Neural crest cell (in vitro differentiated cells): ENCODE data around the gene HOXC9. TPM values are rescaled to one million over a fixed set of nuclear protein-coding genes. Genes with fewer than 3 reads are reported as not detected.

Experiments
- DNase-seq: peaks from one replicate; pipeline ENCODE4 v3.0.0; 2021; ENCODE audit warnings: low read depth, mixed read lengths, low spot score
- H3K27ac Mint-ChIP-seq: one replicate; pipeline ENCODE4 v1.8.0; 2021; ENCODE audit warnings: mild to moderate bottlenecking, mixed read lengths; ENCODE audit not compliant: unreplicated experiment
- H3K27me3 Mint-ChIP-seq: 2 replicates; pipeline ENCODE4 v1.8.0; 2021; ENCODE audit warnings: low read depth, mild to moderate bottlenecking, mixed read lengths
- H3K36me3 Mint-ChIP-seq: 2 replicates; pipeline ENCODE4 v1.8.0; 2021; ENCODE audit warnings: low read depth, mild to moderate bottlenecking, mixed read lengths
- H3K4me1 Mint-ChIP-seq: 2 replicates; pipeline ENCODE4 v1.8.0; 2021; ENCODE audit warnings: mixed read lengths
- H3K4me3 Mint-ChIP-seq: one replicate; pipeline ENCODE4 v1.8.0; 2021; ENCODE audit warnings: mild to moderate bottlenecking, mixed read lengths
- H3K9me3 Mint-ChIP-seq: 2 replicates; pipeline ENCODE4 v1.8.0; 2021; ENCODE audit warnings: mixed read lengths
- CTCF ChIP-seq: fragments of 200-600 bp; sonication (generic); conservative IDR thresholded peaks from 2 replicates; pipeline ENCODE4 v1.5.0; 2021; ENCODE audit warnings: antibody characterized with exemption, mild to moderate bottlenecking
- total RNA-seq: library from RNA; stranded (reverse); gene quantifications from 2 replicates; pipeline ENCODE4 v1.2.1, GENCODE V29; 2021

Gene HOXC9
- total RNA-seq, 1 donor from 2014 or later = 6.3 TPM

GRCh38 chr12:54024581-54025305, 24.8 kb downstream of the HOXC9 start:
- Mint-ChIP-seq H3K27ac (no peak overlapping the region), H3K27me3 (peaks cover 100% of the 10 kb centered on the region), H3K9me3 (no peaks in the 10 kb centered on the region), H3K4me3 (peak overlapping the region; percentile 71), H3K4me1 (peaks cover 16% of the 10 kb centered on the region), H3K36me3 (peaks cover 3% of the 10 kb centered on the region)
- DNase-seq = no peak
- TF ChIP-seq CTCF = no peak

GRCh38 chr12:54025499-54026405, 25.8 kb downstream of the HOXC9 start:
- Mint-ChIP-seq H3K9me3 (no peaks in the 10 kb centered on the region), H3K4me1 (peaks cover 12% of the 10 kb centered on the region), H3K4me3 (peak overlapping the region; percentile 32), H3K27ac (peak overlapping the region; percentile 14), H3K36me3 (peaks cover 3% of the 10 kb centered on the region), H3K27me3 (peaks cover 100% of the 10 kb centered on the region)
- TF ChIP-seq CTCF = no peak
- no peak for DNase-seq

DNA sequence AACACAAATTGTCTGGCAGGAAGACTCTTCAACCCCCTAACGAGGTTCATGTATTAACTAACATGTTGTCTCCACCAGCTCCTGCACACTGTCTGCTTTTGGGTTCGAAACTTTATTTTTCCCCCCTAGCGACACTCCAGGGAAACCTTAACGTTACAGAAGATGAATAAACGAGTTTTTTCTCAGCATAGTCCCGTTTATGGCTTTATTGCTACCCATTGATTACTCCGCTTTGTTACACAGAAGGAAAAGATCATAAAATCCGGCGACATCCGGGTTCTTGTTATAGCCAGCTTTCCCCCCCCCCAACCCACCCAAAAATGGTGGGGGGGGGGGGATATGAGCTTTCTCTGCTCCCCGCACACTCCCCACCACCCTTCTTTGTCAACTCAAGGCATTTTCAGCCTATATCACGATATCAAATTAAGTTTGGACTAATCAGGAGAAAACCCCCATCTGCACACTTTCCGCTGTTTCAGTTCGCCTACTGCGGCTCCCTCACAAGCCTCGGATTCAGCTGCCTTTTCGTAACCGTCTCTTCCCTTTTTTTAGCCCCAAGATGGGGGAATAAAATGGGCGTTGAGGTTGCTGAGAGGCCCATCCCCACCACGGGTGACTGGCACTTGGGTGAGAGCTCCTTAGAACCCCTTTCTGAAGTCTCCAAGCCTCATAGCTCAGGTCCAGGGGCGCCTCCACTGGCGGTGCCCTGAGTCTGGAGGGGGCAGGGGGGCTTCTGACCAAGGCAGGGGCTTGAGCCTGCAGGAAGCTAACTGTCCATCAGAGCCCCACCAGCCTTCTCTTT, 26.9 kb downstream of the HOXC9 start:
- peaks cover 8% of the 10 kb centered on the region for H3K4me1 Mint-ChIP-seq
- peaks cover 3% of the 10 kb centered on the region for H3K36me3 Mint-ChIP-seq
- H3K9me3 Mint-ChIP-seq = no peaks in the 10 kb centered on the region
- no peak for DNase-seq
- H3K4me3 Mint-ChIP-seq = peak overlapping the region; percentile 75
- TF ChIP-seq CTCF = no peak
- H3K27me3 Mint-ChIP-seq = peaks cover 100% of the 10 kb centered on the region
- no peak overlapping the region for H3K27ac Mint-ChIP-seq

- Mint-ChIP-seq H3K4me3 (peak overlapping the region; percentile 75), H3K9me3 (no peaks in the 10 kb centered on the region), H3K36me3 (peaks cover 3% of the 10 kb centered on the region), H3K27me3 (peaks cover 100% of the 10 kb centered on the region), H3K27ac (no peak overlapping the region), H3K4me1 (peaks cover 8% of the 10 kb centered on the region)
- no peak for DNase-seq
- no peak for TF ChIP-seq CTCF
Observed at GRCh38 chr12:54027442-54027786, 27.5 kb downstream of the HOXC9 start.
